Measurements from ENCODE around the gene SCAF1.

GRCh38 chr19:49651029-49651819 lies 9.2 kb downstream of the SCAF1 start:
- TF ChIP-seq MYC (IDR thresholded peaks at IDR 0.05; ENCODE audit: low read depth, low read length) (no peak), MYC (CRISPR knock-in tag; IDR thresholded peaks at IDR 0.05; ENCODE audit: borderline replicate concordance, low read depth) (no peak), MLLT1 (IDR thresholded peaks at IDR 0.05) (no peak), POLR2AphosphoS5 (IDR thresholded peaks at IDR 0.05; ENCODE audit: control insufficient read depth, insufficient read depth, low read depth, low read length) (no peak), MTF1 (CRISPR knock-in tag; IDR thresholded peaks at IDR 0.05; ENCODE audit: borderline replicate concordance) (no peak), ZZZ3 (IDR thresholded peaks at IDR 0.05) (no peak), CTCF (IDR thresholded peaks at IDR 0.05 in 2 of 3, conservative IDR thresholded peaks at IDR 0.05 in 1 of 3; ENCODE audit: insufficient read depth in 2 of 3, low read depth in 1 of 3, low read length in 3 of 3) (no peak), TCF7 (IDR thresholded peaks at IDR 0.05; ENCODE audit: borderline replicate concordance) (no peak), SP1 (CRISPR knock-in tag; IDR thresholded peaks at IDR 0.05) (no peak), OTX1 (CRISPR knock-in tag; IDR thresholded peaks at IDR 0.05) (no peak), ZNF785 (CRISPR knock-in tag; IDR thresholded peaks at IDR 0.05) (no peak), SRF (CRISPR knock-in tag; IDR thresholded peaks at IDR 0.05) (no peak), GTF2E2 (tag; IDR thresholded peaks at IDR 0.05) (no peak)

Measured in K562 (cell line).